22Rv1 (cell line): ENCODE measurements around the gene PRDM1.

Source experiments
- ZFX ChIP-seq: fragments of 450-650 bp; IDR thresholded peaks from 2 replicates; pipeline ENCODE4 v1.6.1; 2017; ENCODE audit warnings: antibody characterized with exemption, borderline replicate concordance
- TF ChIP-seq, protein P1 (sequence below): fragments of 450-650 bp; IDR thresholded peaks from 2 replicates; pipeline ENCODE4 v1.5.1; 2017; ENCODE audit warnings: mild to moderate bottlenecking

DNA sequence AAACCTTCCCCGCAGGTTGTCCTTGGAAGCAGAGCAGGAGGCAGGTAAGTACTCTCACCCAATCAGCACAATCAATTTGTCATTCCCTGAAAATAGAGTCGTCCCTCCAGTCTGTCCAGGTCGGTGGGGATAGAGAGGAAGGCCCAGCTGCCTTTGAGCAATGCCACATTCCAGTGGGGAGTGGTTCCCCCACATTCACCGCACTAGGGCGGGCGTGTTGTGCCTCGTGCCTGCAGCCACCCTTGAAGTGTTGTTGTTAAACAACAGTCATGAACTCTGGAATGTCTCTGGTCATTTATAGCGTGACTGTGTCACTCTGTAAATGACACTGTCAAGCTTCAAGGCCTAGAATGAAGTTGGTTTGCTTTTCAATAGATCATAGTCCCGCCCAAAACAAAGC is 33.4 kb downstream of the PRDM1 start:
- TF ChIP-seq, protein P1, sequence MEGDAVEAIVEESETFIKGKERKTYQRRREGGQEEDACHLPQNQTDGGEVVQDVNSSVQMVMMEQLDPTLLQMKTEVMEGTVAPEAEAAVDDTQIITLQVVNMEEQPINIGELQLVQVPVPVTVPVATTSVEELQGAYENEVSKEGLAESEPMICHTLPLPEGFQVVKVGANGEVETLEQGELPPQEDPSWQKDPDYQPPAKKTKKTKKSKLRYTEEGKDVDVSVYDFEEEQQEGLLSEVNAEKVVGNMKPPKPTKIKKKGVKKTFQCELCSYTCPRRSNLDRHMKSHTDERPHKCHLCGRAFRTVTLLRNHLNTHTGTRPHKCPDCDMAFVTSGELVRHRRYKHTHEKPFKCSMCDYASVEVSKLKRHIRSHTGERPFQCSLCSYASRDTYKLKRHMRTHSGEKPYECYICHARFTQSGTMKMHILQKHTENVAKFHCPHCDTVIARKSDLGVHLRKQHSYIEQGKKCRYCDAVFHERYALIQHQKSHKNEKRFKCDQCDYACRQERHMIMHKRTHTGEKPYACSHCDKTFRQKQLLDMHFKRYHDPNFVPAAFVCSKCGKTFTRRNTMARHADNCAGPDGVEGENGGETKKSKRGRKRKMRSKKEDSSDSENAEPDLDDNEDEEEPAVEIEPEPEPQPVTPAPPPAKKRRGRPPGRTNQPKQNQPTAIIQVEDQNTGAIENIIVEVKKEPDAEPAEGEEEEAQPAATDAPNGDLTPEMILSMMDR: no peak
- no peak for TF ChIP-seq ZFX
